ENCODE measurements around the gene CHN2.

CHN2 gene

GRCh38 chr7:29285861-29286260 lies 91.3 kb downstream of the CHN2 start:
- no peak for TF ChIP-seq CTCF (IDR thresholded peaks at IDR 0.05; ENCODE audit: control insufficient read depth, extremely low read depth, insufficient read depth)
- H3K4me3 ChIP-seq (ENCODE audit: low read depth, low read length): no peak overlapping the region
- no peak for DNase-seq (ENCODE audit: low read depth)

DNA sequence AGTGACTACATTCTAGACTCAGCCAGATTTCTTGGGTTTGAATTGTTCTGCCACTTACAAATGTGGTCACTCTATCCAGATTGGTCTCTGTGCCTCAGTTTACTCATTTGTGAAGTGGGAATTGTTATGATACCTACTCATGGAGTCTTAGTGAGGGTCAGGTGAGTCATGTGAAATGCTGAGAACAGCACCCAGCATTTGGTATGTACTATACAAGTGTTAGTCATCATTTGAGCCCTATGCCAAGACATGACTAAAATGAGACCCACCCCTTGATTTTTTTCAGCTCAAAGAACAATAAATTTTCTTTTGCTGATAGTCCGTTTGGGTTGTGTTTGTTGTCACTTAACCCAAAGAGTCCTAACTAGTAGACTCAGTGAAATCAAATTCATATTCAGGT lies 92.8 kb downstream of the CHN2 start:
- no peak overlapping the region for H3K4me3 ChIP-seq (ENCODE audit: low read depth, low read length)
- no peak for TF ChIP-seq CTCF (IDR thresholded peaks at IDR 0.05; ENCODE audit: control insufficient read depth, extremely low read depth, insufficient read depth)
- no peak for DNase-seq (ENCODE audit: low read depth)

DNA sequence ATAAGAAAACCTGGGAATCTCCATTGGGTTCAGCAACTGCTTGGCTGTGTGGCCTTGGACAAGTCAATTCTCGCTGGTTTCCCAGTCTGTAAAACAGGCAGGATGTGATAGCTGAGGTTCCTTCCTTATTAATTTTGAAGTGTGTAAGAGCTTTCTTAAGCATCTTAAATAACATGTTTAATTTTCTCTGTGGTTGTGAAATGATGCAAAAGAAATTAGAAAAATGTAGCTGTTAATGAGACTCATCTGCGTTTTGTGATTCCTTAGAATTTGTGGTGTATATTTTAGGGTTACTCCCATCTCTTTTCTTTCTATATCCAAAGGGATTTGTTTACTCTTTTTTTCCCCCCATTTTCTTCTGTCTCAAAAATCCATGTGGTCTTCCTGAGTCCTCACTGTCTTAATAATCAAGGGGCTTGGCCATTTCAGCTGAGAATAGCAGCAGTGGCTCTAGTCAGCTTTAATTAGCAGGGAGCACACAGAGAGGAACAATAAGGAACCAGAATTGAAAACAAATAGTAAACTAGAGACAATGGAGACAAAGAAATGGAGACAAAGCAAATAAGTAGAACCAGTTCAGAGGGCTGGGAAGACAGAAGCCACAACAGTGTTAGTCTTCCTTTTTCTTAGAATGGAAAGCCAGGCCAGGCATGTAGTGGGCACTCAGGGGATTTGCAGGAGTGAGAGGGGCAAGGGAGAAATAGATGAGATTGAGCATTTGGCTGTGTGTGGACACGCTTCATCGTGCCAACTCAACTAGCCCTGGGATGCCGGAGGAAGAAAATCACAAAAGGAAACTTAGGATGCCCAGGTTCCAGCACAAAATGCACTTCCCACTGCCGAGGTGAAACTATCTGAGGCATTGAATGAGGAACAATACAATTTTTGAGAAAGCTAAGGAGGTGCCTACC lies 93.9 kb downstream of the CHN2 start:
- H3K4me3 ChIP-seq (ENCODE audit: low read depth, low read length): no peak overlapping the region
- no peak for DNase-seq (ENCODE audit: low read depth)
- TF ChIP-seq CTCF (IDR thresholded peaks at IDR 0.05; ENCODE audit: control insufficient read depth, extremely low read depth, insufficient read depth): no peak

- TF ChIP-seq CTCF (IDR thresholded peaks at IDR 0.05; ENCODE audit: control insufficient read depth, extremely low read depth, insufficient read depth): no peak
- no peak overlapping the region for H3K4me3 ChIP-seq (ENCODE audit: low read depth, low read length)
- DNase-seq (ENCODE audit: low read depth): no peak
Observed at GRCh38 chr7:29289156-29290021, 94.8 kb downstream of the CHN2 start.

DNA sequence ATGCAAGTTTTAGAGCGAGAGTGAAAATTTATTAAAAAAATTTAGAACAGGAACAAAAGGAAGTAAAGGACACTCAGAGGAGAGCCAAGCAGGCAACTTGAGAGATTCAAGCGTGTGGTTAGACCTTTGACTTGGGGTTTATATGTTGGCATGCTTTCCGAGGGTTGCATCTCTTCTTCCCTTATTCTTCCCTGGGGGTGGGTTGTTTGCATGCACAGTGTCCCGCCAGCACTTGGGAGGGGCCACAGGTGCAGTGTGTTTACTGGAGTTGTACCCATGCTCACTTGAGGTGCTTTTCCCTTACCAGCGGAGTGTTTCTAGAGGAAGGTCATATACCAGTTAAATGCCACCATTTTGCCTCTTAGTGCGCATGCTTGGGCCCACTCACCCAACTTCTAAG lies 96.3 kb downstream of the CHN2 start:
- DNase-seq (ENCODE audit: low read depth): no peak
- H3K4me3 ChIP-seq (ENCODE audit: low read depth, low read length): no peak overlapping the region
- no peak for TF ChIP-seq CTCF (IDR thresholded peaks at IDR 0.05; ENCODE audit: control insufficient read depth, extremely low read depth, insufficient read depth)

- peak; percentile 52 for DNase-seq (ENCODE audit: low read depth)
- no peak overlapping the region for H3K4me3 ChIP-seq (ENCODE audit: low read depth, low read length)
- no peak for TF ChIP-seq CTCF (IDR thresholded peaks at IDR 0.05; ENCODE audit: control insufficient read depth, extremely low read depth, insufficient read depth)
Observed at GRCh38 chr7:29291723-29292618, 97.4 kb downstream of the CHN2 start.

Measured in LNCaP clone FGC (cell line).